HG03108 (cell line): ENCODE data around the gene RIIAD1.
"Not testable (repeated sequence)": the region's sequence is repeated elsewhere in the genome, so short reads cannot be mapped to it uniquely, and the experiment has no call there.

ENCODE experiments used
- ATAC-seq: cut with Tn5 transposase; IDR thresholded peaks from one replicate; pipeline ENCODE4 v1.9.1; 2021; ENCODE audit warnings: moderate library complexity; ENCODE audit not compliant: unreplicated experiment

The RIIAD1 gene

DNA sequence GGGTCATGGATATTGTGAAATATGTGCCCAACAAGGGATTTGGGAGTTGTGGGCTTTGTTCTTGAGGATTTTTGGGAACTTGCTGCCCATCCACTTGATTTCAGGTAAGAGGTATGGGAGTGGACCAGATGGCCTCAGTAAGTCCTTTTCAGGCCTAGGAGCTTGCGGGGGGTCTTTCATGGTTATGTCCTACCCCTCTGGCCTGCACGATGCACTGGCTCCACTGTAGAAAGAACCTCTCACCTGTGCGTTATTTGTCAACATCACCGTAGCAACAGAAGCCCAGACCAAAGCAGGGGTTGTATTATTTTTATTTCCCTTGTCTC, 8.6 kb downstream of the RIIAD1 start:
- ATAC-seq: no peak

DNA sequence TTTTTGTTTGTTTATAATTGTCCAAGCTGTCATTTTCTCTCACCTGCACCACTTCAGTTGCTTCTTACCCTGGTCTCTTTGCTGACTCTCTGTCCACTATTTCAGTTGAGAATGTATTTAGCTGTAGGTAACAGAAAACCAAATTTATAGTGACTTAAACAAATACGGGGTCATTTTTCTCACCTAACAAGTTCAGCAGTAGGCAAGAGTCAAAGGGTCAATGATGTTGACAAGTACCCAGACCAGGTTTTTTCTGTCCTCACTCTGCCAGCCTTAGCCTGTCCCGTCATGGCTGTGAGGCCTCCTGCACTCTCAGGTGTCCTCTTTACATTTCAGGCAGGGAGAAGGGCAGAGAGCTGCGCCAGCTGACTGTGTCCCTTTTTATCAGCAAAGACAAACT, 11.8 kb downstream of the RIIAD1 start:
- no peak for ATAC-seq

DNA sequence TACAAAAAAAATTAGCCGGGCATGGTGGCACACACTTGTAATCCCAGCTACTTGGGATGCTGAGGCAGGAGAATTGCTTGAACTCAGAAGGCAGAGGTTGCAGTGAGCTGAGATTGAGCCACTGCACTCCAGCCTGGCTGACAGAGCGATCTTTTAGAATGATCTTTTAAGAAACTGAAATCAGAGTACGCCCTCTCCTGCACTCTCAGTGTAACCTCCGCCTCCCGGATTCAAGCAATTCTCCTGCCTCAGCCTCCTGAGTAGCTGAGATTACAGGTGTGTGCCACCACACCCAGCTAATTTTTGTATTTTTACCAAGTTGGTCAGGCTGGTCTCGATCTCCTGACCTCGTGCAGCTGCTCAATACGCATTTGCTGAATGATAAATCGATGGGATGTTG, 12.7 kb downstream of the RIIAD1 start:
- not testable (repeated sequence) for ATAC-seq

DNA sequence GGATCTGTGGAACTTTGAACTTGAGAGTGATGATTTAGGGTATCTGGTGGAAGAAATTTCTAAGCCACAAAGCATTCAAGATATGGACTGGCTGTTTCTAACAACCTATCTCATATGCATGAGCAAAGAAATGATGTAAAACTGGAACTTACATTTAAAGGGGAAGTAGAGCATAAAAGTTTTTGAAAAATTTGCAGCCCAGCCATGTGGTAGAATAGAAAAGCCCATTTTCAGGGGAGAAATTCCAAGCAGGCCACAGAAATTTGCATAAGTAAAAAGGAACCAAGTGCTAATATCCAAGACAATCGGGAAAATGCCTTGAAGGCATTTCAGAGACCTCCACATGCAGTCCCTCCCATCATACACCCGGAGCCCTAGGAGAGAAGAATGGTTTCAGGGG, 15.7 kb downstream of the RIIAD1 start:
- ATAC-seq: no peak

DNA sequence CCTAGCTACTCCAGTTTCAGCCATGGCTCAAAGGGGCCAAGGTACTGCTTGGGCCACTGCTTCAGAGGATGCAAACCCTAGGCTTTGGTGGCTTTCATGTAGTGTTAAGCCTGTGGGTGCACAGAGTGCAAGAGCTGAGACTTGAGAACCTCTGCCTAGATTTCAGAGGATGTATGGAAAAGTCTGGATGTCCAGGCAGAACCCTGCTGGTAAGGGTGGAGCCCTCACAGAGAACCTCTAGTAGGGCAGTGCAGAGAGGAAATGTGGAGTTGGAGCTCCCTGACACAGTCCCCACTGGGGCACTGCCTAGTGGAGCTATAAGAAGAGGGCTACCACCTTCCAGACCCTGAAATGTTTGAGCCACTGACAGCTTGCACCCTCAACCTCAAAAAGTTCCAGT, 16.2 kb downstream of the RIIAD1 start:
- ATAC-seq: no peak

DNA sequence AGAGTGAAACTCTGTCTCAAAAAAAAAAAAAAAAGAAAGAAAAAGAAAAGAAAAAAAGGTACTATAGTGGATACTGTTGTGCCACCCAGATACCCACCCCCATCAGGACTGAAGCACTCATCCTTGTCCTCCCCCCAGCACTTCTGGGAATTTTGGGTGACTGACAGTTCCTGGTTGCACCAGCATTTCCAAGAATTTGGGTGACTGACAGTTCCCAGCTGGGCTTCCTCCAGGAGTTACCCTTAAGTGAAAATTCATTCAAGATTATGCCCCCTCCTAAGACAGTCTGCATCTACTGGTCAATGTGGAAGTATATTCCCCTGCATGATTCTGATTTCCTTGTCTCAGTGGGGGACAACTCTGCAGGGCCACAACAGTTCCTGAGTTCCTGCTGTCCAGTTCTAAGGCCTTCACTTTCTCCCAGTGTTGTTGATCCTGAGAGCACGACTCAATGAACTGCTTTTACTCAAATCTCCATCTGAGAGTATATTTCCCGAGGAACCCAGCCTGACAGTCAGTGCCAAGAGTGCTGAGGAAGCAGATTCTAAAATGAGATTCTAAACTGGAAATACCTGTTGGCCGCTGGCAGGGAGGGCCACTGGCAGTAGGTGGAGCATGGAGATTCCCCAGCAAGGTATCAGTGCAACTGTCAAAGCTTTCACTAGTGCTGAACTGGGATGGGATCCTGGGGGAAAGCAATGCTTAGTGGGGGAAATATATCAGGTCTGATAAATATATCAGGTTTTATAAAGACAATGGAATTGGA, 18.5 kb downstream of the RIIAD1 start:
- no peak for ATAC-seq

DNA sequence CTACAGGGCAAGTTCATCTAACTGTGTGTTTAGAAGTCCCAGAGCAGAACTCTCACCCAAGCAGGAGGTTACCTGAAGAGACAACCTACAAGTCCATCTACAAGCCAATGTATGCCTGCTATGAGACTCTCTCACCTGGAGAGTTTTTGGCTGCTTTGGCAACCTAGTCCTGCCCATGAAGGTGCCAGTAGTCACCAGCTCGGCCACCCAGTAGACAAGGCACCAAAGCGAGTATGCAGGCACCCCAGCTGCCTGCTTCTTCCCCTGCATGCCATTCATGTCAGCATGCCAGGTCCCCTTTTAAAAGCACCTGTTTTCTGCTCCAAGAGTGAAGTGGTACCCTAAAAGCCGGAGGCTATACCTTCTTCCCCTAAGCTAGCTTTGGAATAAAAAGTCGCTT, 20.2 kb downstream of the RIIAD1 start:
- ATAC-seq: no peak

DNA sequence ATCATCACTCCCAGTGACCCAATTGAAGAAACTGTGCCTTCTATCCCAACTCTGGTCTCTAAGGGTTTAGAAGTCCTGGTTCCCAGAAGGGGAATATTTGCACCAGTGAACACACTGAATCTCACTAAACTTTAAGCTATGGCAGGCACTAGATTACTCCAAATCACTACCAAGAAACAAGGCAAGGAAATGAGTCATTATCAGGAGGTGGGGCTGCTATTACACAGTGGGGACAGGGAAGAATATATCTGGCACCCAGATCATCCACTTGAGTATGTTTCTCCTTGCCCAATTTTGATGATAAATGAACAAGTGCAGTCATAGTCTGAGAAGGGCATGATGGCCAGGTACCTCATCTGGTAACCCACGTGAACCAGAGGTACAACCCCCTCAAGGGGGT, 35.0 kb downstream of the RIIAD1 start:
- ATAC-seq: no peak

DNA sequence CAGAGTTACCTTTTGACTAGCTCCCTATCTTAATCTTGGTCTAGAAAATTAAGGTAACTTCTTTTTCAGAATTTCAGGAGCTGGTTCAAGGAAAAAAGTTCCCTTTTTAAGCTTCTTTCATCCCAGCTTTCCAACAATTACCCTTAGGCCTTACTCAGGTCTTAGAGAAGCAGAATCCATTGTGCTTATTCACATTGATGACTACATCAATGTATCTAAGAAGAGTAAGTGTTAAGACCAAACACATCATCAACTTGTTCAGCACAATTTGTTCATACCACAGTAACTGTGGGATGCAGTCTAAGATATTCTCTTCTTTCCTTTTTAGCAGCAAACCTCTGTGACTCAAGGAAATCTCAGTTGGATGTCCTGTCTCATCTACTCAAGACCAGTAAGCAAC, 37.9 kb downstream of the RIIAD1 start:
- ATAC-seq: no peak

DNA sequence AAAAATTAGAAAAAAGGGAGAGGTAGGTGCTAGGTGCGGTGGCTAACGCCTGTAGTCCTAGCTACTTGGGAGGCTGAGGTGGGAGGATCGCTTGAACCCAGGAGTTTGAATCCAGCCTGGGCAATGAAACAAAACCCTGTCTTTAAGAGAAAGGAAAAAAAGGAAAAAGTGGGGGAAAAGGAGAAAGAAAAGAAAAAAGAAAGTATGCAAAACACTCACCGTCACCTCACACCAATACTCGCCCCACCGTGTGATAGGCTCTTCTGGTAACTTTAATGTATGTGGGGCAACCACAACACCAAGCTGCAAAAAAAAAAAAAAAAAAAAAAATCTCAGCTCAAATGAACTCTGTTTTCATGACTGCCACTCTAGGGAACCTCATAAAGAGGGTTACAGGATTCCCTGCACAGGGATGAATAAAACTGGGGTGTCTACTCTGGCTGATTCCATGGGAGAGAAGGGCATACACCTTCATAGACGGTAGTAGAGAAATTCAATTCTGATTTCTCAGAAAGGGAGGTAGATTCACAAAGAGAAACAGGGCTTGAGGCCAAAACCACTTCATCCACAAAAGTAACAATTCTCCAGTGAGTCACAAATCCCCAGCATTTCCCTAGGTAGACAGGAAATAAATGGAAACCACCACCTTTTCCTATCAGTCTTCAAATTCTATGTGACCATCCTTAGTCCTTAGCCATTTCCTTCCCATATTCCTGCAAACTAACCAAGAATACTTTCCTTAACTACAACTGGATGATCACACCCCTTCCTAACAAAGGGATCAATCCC, 39.5 kb downstream of the RIIAD1 start:
- ATAC-seq: no peak

DNA sequence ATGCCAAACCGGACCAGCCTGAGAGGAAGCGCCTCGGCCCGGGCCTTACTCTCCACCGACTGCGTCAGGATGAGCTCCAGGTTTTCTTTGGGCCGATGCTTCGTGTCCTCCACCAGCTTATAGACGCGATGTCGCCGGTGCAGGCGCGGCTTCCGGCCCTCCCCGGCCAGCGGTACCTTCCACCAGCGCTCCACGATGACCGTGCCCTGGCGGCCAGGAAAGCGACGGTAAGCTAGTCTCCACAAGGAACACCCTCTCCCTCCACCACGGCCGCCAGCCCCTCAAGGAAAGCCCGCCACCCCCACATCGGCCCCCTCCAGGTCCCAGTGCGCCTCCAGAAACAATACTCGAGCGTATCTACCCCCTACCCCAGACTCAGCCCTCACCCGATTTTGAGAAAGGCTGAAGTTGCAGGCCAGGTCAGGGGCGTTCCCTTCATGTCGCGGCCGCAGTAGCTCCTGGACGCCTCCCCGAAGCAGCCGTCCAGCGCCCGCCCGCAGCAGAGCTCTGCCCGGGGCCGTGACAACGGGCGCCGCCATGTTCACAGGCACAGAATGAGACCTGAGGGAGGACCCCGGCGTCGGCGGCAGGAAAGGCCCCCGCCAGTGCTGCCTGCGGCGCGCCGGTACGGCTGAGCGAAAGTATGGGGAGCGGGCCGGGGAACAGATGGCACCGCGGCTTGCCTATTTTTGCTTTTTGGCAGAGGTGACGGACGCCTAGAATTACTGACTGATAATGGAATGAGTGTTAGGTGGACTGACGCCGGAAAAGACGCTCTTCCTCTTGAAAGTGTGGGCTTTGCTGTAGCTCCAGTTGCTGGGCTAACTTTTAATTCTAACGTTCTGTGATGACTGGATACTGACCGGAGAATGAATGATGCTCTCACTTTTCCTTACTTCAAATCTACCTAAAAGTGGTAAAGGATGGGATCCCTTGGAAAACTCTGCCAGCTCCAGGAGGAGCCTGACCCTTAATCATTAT, 41.9 kb downstream of the RIIAD1 start, which contains the start of gene MRPL9:
Gene MRPL9 (minus strand): TSS at position 556 of the 981 bp plus-strand sequence. CDS start 17 bp downstream, at position 539.
- ATAC-seq: peak; percentile 96

DNA sequence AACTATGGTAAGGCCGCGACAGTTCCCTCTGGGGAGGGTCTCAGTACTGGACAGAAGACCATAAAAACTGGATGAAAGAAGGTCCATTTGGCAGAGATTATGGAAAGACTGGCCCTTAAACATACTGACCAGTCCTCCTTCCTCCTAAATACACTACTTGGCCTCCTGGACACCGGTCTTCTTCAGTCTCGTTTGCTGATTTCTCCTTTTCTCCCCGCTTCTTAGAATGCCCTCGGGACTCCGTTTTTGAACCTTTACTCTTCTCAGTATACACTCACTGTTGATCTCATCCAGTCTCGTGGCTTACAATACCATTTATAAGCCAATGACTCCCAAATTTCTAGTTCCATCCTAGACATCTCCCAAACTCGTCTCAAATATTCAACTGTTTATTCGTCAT, 42.7 kb downstream of the RIIAD1 start:
- ATAC-seq: no peak

DNA sequence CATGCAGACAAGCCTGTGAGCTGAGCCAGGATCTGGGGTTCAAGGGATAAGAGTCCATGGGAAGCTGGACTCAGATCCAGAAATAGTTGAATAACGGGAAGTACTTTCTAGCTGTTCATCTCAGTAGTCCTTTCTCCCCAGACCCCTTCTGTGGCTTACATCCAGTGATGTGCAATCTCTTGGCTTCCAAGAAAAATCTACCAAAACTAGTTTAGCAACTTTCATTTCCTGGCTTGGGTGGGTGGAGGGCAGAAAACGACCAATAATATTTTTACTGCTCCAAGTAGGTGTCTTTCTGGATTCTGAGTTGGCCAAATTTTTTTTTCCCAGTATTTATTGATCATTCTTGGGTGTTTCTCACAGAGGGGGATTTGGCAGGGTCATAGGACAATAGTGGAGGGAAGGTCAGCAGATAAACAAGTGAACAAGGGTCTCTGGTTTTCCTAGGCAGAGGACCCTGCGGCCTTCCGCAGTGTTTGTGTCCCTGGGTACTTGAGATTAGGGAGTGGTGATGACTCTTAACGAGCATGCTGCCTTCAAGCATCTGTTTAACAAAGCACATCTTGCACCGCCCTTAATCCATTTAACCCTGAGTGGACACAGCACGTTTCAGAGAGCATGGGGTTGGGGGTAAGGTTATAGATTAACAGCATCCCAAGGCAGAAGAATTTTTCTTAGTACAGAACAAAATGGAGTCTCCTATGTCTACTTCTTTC, 47.2 kb downstream of the RIIAD1 start:
- not testable (repeated sequence) for ATAC-seq

DNA sequence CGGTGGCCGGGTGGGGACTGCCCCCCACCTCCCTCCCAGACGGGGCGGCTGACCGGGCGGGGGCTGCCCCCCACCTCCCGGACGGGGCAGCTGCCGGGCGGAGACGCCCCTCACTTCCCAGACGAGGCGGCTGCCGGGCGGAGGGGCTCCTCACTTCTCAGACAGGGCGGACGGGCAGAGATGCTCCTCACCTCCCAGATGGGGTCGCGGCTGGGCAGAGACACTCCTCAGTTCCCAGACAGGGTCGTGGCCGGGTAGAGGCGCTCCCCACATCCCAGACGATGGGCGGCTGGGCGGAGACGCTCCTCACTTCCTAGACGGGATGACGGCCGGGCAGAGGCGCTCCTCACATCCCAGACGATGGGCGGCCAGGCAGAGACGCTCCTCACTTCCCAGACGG, 47.9 kb downstream of the RIIAD1 start:
- ATAC-seq: not testable (repeated sequence)

DNA sequence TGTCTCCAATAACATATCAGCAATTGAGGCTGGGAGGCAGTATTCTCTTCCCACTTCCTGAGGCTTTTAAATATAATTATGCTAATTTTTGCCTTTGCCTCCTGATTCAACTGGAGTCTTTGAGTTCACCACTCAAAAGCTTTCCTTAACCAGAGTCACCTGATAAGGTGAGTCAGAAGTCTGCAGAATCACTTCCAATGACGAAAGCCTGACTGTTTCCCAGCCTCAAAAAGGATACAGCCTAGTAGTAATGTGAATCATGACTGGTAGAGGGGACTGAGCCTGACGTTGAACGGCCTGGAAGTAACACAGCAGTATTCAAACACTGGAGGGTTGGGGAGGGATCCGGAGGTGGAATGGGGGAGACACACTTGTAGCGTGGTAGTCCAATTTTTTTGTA, 52.4 kb downstream of the RIIAD1 start:
- no peak for ATAC-seq

DNA sequence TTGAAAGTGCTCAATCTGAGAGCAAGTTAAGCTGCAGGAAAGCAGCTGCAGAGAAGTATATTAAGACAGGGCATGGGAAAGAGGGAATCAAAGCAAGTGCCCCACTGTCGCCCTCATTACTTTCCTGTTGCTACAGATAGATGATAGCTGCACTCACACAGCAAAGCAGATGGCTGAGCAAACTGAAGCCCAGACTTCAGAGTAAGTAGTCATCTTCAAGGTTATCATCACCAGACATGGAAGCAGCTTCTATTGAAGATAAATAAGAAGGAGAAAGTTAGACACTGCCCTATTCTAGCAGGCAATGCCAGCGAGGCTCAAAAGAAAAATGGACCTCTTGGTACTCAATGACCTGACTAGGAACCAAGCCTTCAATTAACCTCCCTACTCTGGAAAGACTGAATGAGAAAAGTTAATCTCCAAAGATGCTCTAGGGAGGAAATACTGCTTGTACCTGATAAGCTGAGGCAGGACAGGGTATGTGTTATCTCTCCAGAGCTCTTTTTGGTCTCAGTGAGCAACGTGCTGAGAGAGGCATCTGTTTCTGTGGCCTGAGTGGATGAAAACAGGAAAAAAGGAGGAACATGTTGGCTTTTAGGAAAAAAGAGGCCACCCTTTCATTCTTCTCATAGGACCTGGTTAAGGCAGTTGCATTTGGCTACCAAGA, 53.1 kb downstream of the RIIAD1 start:
- ATAC-seq: no peak

DNA sequence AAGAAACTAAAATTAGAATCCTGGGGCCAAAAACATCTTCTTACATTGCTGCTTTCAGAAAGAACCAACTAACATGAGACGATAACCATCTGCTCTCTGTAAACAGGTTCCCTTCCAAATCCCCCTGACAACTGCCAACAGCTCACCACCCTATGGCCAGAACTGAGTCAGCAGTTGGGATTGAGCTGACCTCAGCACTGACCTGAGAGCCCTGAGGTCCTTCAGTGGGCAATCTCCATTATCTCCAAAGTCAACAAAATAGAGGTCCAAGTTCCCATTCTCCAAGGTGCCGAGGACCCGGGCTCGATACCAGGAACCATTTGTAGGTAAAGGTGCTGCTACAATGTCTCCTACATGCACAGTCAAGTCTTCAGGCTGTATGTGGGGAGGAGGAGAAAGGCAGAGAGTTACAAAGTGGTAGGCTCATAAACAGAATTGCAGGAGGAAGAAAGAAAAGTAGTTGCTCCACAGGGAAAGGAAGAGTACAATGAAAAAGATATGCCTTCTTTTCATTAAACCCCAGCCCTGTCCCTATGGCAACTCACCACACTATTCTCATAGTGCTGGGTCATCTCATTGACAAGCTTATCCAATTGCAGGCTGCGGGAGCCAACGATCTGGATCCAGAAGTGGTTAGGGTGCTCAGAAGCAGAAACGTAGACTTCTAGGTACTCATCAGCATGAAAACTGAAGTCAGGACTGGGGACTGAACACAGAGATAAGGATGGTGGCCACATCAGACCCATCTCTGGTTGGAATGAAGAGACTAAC, 54.8 kb downstream of the RIIAD1 start:
- ATAC-seq: no peak

DNA sequence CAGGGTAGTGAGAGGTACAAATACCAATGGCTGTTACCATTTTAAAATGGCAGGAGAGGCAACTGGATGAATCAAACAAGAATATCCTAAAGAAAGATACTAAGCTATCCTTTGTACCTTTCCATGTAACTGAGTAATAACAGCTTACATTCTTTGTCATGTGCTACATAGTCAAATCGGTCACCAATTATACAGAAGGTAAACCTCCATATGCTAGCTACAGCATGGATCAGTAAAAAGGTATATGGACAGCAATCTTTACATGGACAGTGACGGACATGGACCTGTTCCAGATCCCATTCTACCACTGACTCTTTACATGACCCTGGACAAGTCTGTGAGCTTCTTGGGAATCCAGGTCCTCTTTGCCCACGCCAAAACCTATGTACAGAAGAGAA, 55.3 kb downstream of the RIIAD1 start:
- ATAC-seq: no peak

DNA sequence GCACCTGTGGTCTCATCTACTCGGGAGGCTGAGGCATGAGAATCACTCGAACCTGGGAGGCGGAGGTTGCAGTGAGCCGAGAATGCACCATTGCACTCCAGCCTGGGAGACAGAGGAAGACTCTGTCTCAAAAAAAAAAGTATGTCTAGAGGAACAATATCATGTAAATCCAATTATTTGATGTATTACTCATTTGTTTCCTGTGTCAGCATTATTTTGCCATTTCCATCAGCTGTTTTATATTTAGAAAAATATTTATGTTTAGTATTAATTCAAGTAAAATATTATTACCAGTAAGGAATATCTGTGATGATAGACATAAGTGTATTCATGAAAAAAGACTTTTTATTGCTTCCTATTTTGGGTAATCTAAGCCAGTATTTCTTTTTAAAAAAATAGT, 56.0 kb downstream of the RIIAD1 start:
- ATAC-seq: no peak
